Measurements from ENCODE around the gene FAM171A1. TPM values are rescaled to one million over a fixed set of nuclear protein-coding genes. Genes with fewer than 3 reads are reported as not detected.
"Not testable (repeated sequence)": the region's sequence is repeated elsewhere in the genome, so short reads cannot be mapped to it uniquely, and the experiment has no call there.

Gene FAM171A1
- 1 to 10 TPM; 7.0 to 8.0 TPM for total RNA-seq

- POLR2A ChIA-PET = interaction anchor here (0.6 to 1.3 kb wide), 2 partner anchors 170 to 202 kb away, joined by 3 read pairs; partner anchors contain the start of gene NMT2
- DNase-seq (peak; percentile 77), ATAC-seq (ENCODE audit: low read depth) (peak; percentile 80)
- peaks cover 4% of the 10 kb centered on the region for H3K4me1 Mint-ChIP-seq
- peaks cover 78% of the 10 kb centered on the region for H3K27me3 Mint-ChIP-seq
- H3K27ac Mint-ChIP-seq = no peak within 1 kb of the TSS
- H3K36me3 Mint-ChIP-seq = no peaks in the 10 kb centered on the region
- H3K4me3 Mint-ChIP-seq = peak within 1 kb of the TSS; percentile 67
- H3K9me3 Mint-ChIP-seq = no peaks in the 10 kb centered on the region
Measured at GRCh38 chr10:15370856-15371701, at the start of gene FAM171A1. Gene FAM171A1 (minus strand): TSS chr10:15371289. CDS start chr10:15371052, 237 bp downstream.

- POLR2A ChIA-PET = no interaction called here
- H3K27ac Mint-ChIP-seq = no peak overlapping the region
Measured at GRCh38 chr10:15420858-15421257, 49.8 kb upstream of the FAM171A1 start.

GRCh38 chr10:15419279-15419874, 48.3 kb upstream of the FAM171A1 start:
- no peak overlapping the region for H3K27ac Mint-ChIP-seq
- H3K36me3 Mint-ChIP-seq = no peaks in the 10 kb centered on the region
- POLR2A ChIA-PET = no interaction called here
- H3K9me3 Mint-ChIP-seq = no peaks in the 10 kb centered on the region
- no peak overlapping the region for H3K4me3 Mint-ChIP-seq
- DNase-seq (no peak), ATAC-seq (ENCODE audit: low read depth) (no peak)
- H3K4me1 Mint-ChIP-seq = no peaks in the 10 kb centered on the region
- peaks cover 11% of the 10 kb centered on the region for H3K27me3 Mint-ChIP-seq

More at GRCh38 chr10:15420858-15421257, 49.8 kb upstream of the FAM171A1 start:
- no peak for ATAC-seq (ENCODE audit: low read depth)
- H3K4me1 Mint-ChIP-seq = no peaks in the 10 kb centered on the region
- no peaks in the 10 kb centered on the region for H3K9me3 Mint-ChIP-seq
- DNase-seq = no peak
- peaks cover 7% of the 10 kb centered on the region for H3K27me3 Mint-ChIP-seq
- no peak overlapping the region for H3K4me3 Mint-ChIP-seq
- no peaks in the 10 kb centered on the region for H3K36me3 Mint-ChIP-seq

GRCh38 chr10:15416034-15416433, 44.9 kb upstream of the FAM171A1 start:
- Mint-ChIP-seq H3K36me3 (no peaks in the 10 kb centered on the region), H3K27ac (no peak overlapping the region)
- POLR2A ChIA-PET = no interaction called here

GRCh38 chr10:15411010-15411409, 39.9 kb upstream of the FAM171A1 start:
- Mint-ChIP-seq H3K4me1 (no peaks in the 10 kb centered on the region), H3K27ac (no peak overlapping the region), H3K4me3 (no peak overlapping the region), H3K9me3 (no peaks in the 10 kb centered on the region), H3K36me3 (no peaks in the 10 kb centered on the region), H3K27me3 (peaks cover 21% of the 10 kb centered on the region)
- no peak for ATAC-seq (ENCODE audit: low read depth)
- POLR2A ChIA-PET = interaction anchor here (0.5 kb wide), 1 partner anchor 36 kb away, joined by 3 read pairs; no protein-coding TSS in a partner anchor
- DNase-seq = no peak

More at GRCh38 chr10:15416034-15416433, 44.9 kb upstream of the FAM171A1 start:
- H3K4me3 Mint-ChIP-seq = no peak overlapping the region
- H3K27me3 Mint-ChIP-seq = peaks cover 11% of the 10 kb centered on the region
- ATAC-seq (ENCODE audit: low read depth) (no peak), DNase-seq (no peak)
- H3K9me3 Mint-ChIP-seq = no peaks in the 10 kb centered on the region
- no peaks in the 10 kb centered on the region for H3K4me1 Mint-ChIP-seq

GRCh38 chr10:15409350-15409749, 38.3 kb upstream of the FAM171A1 start:
- H3K27me3 Mint-ChIP-seq = peaks cover 18% of the 10 kb centered on the region
- ATAC-seq (ENCODE audit: low read depth); POLR2A ChIA-PET; H3K27ac Mint-ChIP-seq; H3K4me1 Mint-ChIP-seq; H3K36me3 Mint-ChIP-seq; DNase-seq; H3K9me3 Mint-ChIP-seq; H3K4me3 Mint-ChIP-seq: not testable (repeated sequence)

GRCh38 chr10:15408557-15408956, 37.5 kb upstream of the FAM171A1 start:
- POLR2A ChIA-PET = no interaction called here

GRCh38 chr10:15405319-15405718, 34.2 kb upstream of the FAM171A1 start:
- no peak for ATAC-seq (ENCODE audit: low read depth)
- no peak for DNase-seq
- H3K27ac Mint-ChIP-seq = no peak overlapping the region
- H3K27me3 Mint-ChIP-seq = peaks cover 18% of the 10 kb centered on the region
- no peak overlapping the region for H3K4me3 Mint-ChIP-seq
- peaks cover 5% of the 10 kb centered on the region for H3K9me3 Mint-ChIP-seq
- H3K36me3 Mint-ChIP-seq = no peaks in the 10 kb centered on the region
- no peaks in the 10 kb centered on the region for H3K4me1 Mint-ChIP-seq
- POLR2A ChIA-PET = no interaction called here

More at GRCh38 chr10:15408557-15408956, 37.5 kb upstream of the FAM171A1 start:
- ATAC-seq (ENCODE audit: low read depth) = no peak
- Mint-ChIP-seq H3K9me3 (peaks cover 2% of the 10 kb centered on the region), H3K4me3 (no peak overlapping the region), H3K36me3 (no peaks in the 10 kb centered on the region), H3K4me1 (no peaks in the 10 kb centered on the region), H3K27ac (no peak overlapping the region), H3K27me3 (peaks cover 20% of the 10 kb centered on the region)
- DNase-seq = no peak

- Mint-ChIP-seq H3K27me3 (peaks cover 21% of the 10 kb centered on the region), H3K4me1 (no peaks in the 10 kb centered on the region), H3K36me3 (no peaks in the 10 kb centered on the region), H3K27ac (no peak overlapping the region), H3K9me3 (peaks cover 5% of the 10 kb centered on the region), H3K4me3 (no peak overlapping the region)
- POLR2A ChIA-PET = no interaction called here
- no peak for DNase-seq
- no peak for ATAC-seq (ENCODE audit: low read depth)
Measured at GRCh38 chr10:15401382-15401781, 30.3 kb upstream of the FAM171A1 start.

- H3K9me3 Mint-ChIP-seq; H3K4me1 Mint-ChIP-seq; H3K4me3 Mint-ChIP-seq; H3K27ac Mint-ChIP-seq; ATAC-seq (ENCODE audit: low read depth); H3K36me3 Mint-ChIP-seq; DNase-seq; POLR2A ChIA-PET: not testable (repeated sequence)
- peaks cover 21% of the 10 kb centered on the region for H3K27me3 Mint-ChIP-seq
Measured at GRCh38 chr10:15400461-15400860, 29.4 kb upstream of the FAM171A1 start.

GRCh38 chr10:15399060-15399661, 28.1 kb upstream of the FAM171A1 start:
- ATAC-seq (ENCODE audit: low read depth) (no peak), DNase-seq (no peak)
- Mint-ChIP-seq H3K4me1 (no peaks in the 10 kb centered on the region), H3K27ac (no peak overlapping the region), H3K27me3 (peaks cover 22% of the 10 kb centered on the region), H3K36me3 (no peaks in the 10 kb centered on the region), H3K9me3 (peaks cover 3% of the 10 kb centered on the region), H3K4me3 (no peak overlapping the region)
- POLR2A ChIA-PET = no interaction called here

GRCh38 chr10:15395935-15396334, 24.8 kb upstream of the FAM171A1 start:
- no peak overlapping the region for H3K4me3 Mint-ChIP-seq
- no peak overlapping the region for H3K27ac Mint-ChIP-seq
- H3K27me3 Mint-ChIP-seq = peaks cover 19% of the 10 kb centered on the region
- no peak for ATAC-seq (ENCODE audit: low read depth)
- no peaks in the 10 kb centered on the region for H3K4me1 Mint-ChIP-seq
- no peaks in the 10 kb centered on the region for H3K9me3 Mint-ChIP-seq
- no peak for DNase-seq
- POLR2A ChIA-PET = no interaction called here
- H3K36me3 Mint-ChIP-seq = no peaks in the 10 kb centered on the region

- Mint-ChIP-seq H3K27me3 (peaks cover 6% of the 10 kb centered on the region), H3K36me3 (no peaks in the 10 kb centered on the region), H3K4me1 (no peaks in the 10 kb centered on the region), H3K9me3 (no peaks in the 10 kb centered on the region), H3K4me3 (no peak overlapping the region), H3K27ac (no peak overlapping the region)
- DNase-seq (no peak), ATAC-seq (ENCODE audit: low read depth) (no peak)
- POLR2A ChIA-PET = no interaction called here
Measured at GRCh38 chr10:15393139-15393825, 22.2 kb upstream of the FAM171A1 start.
